Vagina (tissue), 2 donors: Measurements from ENCODE around the gene PITPNM1. TPM values are rescaled to one million over a fixed set of nuclear protein-coding genes. Genes with fewer than 3 reads are reported as not detected.

ENCODE experiments used
- DNase-seq, 2 donors: peaks; one replicate each; pipeline ENCODE4 v3.0.0-alpha.2; 2017; ENCODE audit errors: extremely low spot score in 2 of 2
- H3K27ac ChIP-seq: fragments of 200-600 bp; sonication (generic); one replicate; pipeline ENCODE4 v1.5.1; 2019
- H3K27me3 ChIP-seq: fragments of 200-600 bp; sonication (generic); one replicate; pipeline ENCODE4 v1.5.1; 2019
- H3K36me3 ChIP-seq, 2 donors: fragments of 200-600 bp; sonication (generic); one replicate each; pipeline ENCODE4 v1.5.1; 2017 to 2019
- H3K4me1 ChIP-seq: fragments of 200-600 bp; sonication (generic); one replicate; pipeline ENCODE4 v1.5.1; 2019
- H3K4me3 ChIP-seq, 2 donors: fragments of 200-600 bp; sonication (generic); 1 replicate in 1 of 2; 2 replicates in 1 of 2; pipeline ENCODE4 v1.5.1; 2016 to 2019
- H3K9me3 ChIP-seq: fragments of 200-600 bp; sonication (generic); one replicate; pipeline ENCODE4 v1.5.1; 2019
- POLR2A ChIP-seq, 2 donors: fragments of 450-650 bp; IDR thresholded peaks; one replicate each; pipeline ENCODE4 v1.6.1; 2017; ENCODE audit warnings: antibody characterized with exemption in 2 of 2, mild to moderate bottlenecking in 2 of 2, moderate library complexity in 2 of 2
- POLR2AphosphoS5 ChIP-seq, 2 donors: sonication (generic); formaldehyde crosslinking; IDR thresholded peaks; one replicate each; pipeline ENCODE4 v1.9.0; 2017; ENCODE audit warnings: antibody characterized with exemption in 2 of 2, mild to moderate bottlenecking in 2 of 2, low read depth in 1 of 2; ENCODE audit not compliant: insufficient read depth in 1 of 2
- intact Hi-C: fragments of 100-400 bp; cut with DNase I; formaldehyde crosslinking; loops from one replicate; pipeline ENCODE4 v1.15.1; 2023
- total RNA-seq: library from RNA; depleted of rRNA; stranded (reverse); fragments of >200 nt; gene quantifications from one replicate; pipeline ENCODE4 v1.2.3, GENCODE V29; 2016
- TF ChIP-seq, protein P1 (sequence below), 3 experiments: fragments of 450-650 bp in 2 of 3; fragments of 200-600 bp in 1 of 3; sonication (generic) in 1 of 3; IDR thresholded peaks; one replicate each; pipeline ENCODE4 v1.5.1; 2017 to 2019; ENCODE audit warnings: antibody characterized with exemption in 3 of 3, mild to moderate bottlenecking in 2 of 3, moderate library complexity in 2 of 3

Gene PITPNM1
- total RNA-seq, 1 donor from 2014 or later, result 21.9 TPM

DNA sequence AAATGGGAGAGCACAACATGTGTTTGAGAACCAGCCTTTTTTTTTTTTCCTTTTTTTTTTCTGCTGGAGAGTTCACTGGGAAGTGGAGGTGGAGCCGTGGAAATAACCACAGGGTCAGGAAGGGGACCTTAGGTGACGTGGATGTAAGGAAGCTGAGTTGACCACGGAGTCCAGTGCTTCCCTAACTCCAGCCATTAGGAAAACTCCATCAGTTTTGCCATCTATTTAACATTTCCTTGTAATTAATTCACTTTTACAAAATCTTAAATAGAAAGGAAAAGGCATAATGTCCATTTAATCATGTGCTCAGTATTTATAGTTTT lies 4.8 kb upstream of the PITPNM1 start:
- Histone ChIP-seq H3K9me3 (no peaks in the 10 kb centered on the region), H3K36me3 (no peaks in the 10 kb centered on the region), H3K4me3 (no peak overlapping the region), H3K4me1 (peaks cover 29% of the 10 kb centered on the region), H3K27me3 (no peaks in the 10 kb centered on the region), H3K27ac (no peak overlapping the region)
- TF ChIP-seq POLR2A (IDR thresholded peaks at IDR 0.05) (no peak), POLR2AphosphoS5 (IDR thresholded peaks at IDR 0.05; ENCODE audit: insufficient read depth in 1 of 2, low read depth in 1 of 2) (no peak)
- TF ChIP-seq, protein P1, sequence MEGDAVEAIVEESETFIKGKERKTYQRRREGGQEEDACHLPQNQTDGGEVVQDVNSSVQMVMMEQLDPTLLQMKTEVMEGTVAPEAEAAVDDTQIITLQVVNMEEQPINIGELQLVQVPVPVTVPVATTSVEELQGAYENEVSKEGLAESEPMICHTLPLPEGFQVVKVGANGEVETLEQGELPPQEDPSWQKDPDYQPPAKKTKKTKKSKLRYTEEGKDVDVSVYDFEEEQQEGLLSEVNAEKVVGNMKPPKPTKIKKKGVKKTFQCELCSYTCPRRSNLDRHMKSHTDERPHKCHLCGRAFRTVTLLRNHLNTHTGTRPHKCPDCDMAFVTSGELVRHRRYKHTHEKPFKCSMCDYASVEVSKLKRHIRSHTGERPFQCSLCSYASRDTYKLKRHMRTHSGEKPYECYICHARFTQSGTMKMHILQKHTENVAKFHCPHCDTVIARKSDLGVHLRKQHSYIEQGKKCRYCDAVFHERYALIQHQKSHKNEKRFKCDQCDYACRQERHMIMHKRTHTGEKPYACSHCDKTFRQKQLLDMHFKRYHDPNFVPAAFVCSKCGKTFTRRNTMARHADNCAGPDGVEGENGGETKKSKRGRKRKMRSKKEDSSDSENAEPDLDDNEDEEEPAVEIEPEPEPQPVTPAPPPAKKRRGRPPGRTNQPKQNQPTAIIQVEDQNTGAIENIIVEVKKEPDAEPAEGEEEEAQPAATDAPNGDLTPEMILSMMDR (IDR thresholded peaks at IDR 0.05), result no peak
- intact Hi-C loops, result no loop called here
- DNase-seq, result no peak

DNA sequence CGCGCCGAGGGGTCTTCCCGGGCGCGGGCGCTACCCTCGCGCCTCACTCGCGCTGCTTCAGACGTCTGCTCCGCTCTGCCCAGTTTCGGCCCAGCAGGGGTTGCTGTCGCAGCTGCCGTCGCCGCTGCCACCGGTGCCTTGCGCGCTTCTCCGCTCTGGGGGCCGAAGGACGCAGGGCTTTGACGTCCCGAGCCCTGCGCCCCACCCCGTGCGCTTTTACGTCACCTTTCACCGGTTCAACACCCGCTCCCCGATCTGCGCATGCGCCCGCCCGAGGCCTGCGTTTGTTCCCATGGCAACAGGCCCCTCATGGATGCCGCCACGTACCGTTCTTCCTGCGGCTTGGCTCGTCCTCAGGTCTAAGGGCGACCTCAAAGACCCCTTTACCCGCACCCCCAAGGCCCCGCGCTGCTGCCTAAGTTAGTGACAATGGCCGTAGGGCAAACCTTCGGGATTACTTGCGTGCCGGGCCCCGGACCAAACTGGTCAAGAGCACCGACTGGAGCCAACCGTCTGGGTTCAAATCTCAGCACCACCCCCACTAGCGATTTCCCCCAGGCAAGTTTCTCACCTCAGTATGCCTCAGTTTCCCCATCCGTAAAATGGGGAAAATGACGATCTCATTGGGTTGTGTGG lies 3.4 kb upstream of the PITPNM1 start:
- Histone ChIP-seq H3K4me3 (peak overlapping the region; percentile 65 to 89), H3K4me1 (peaks cover 33% of the 10 kb centered on the region), H3K9me3 (no peaks in the 10 kb centered on the region), H3K36me3 (no peaks in the 10 kb centered on the region), H3K27ac (peak overlapping the region; percentile 94), H3K27me3 (no peaks in the 10 kb centered on the region)
- TF ChIP-seq POLR2A (IDR thresholded peaks at IDR 0.05) (peak in 1 of 2 donors; percentile 39), POLR2AphosphoS5 (IDR thresholded peaks at IDR 0.05; ENCODE audit: insufficient read depth in 1 of 2, low read depth in 1 of 2) (peak in 1 of 2 donors; percentile 33)
- TF ChIP-seq, protein P1 (IDR thresholded peaks at IDR 0.05), result no peak
- intact Hi-C loops, result loop anchor here (1.0 to 10.0 kb wide), 3 partner anchors 79 to 154 kb away; partner anchors contain the start of genes POLD4 and RAD9A
- peak in 1 of 2 donors; percentile 96 for DNase-seq

DNA sequence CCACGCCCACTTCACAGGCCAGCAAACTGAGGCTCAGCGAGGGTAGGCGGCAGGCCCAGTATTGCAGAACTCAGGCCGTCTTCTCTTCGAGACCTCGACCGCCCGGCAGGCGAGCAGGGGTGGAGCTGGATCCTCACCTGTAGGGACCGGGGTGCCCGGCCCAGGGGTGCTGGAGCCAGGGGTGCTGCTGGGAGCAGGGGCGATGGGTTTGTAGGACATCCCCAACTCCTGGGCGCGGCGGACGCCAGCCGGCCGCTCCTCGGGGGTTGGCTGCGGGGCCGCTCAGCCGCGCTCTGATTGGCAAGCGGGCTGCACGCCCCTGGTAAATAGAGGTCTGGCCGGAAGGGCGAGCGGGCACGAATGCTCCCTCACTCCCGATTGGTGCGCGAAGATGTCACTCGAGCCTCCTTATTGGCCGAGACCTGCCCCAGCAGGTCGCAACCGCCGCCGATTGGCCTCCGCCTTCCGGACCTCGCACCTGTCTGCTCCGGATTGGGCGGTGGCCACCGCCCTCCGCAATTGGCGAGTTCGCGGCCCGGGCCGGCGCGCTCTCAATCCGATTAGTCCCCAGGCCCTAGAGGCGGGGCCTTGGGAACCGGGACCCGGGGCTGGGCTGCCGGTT lies 2.8 kb upstream of the PITPNM1 start, which contains the start of gene CDK2AP2:
CDK2AP2 (minus strand) TSS at position 299 of the 622 bp plus-strand sequence; CDS start at position 219, 80 bp downstream.
- TF ChIP-seq POLR2AphosphoS5 (IDR thresholded peaks at IDR 0.05; ENCODE audit: insufficient read depth in 1 of 2, low read depth in 1 of 2), result peak; percentile 55 to 94
- TF ChIP-seq, protein P1 (IDR thresholded peaks at IDR 0.05), result no peak
- TF ChIP-seq POLR2A (IDR thresholded peaks at IDR 0.05), result peak in 1 of 2 donors; percentile 77
- Histone ChIP-seq H3K27ac (peak within 1 kb of the TSS; percentile 94), H3K4me3 (peak within 1 kb of the TSS; percentile 65 to 89), H3K36me3 (no peaks in the 10 kb centered on the region), H3K27me3 (no peaks in the 10 kb centered on the region), H3K4me1 (peaks cover 38% of the 10 kb centered on the region), H3K9me3 (no peaks in the 10 kb centered on the region)
- DNase-seq, result peak in 1 of 2 donors; percentile 99
- intact Hi-C loops, result loop anchor here (1.0 to 10.0 kb wide), 3 partner anchors 79 to 153 kb away; partner anchors contain the start of genes POLD4 and RAD9A

DNA sequence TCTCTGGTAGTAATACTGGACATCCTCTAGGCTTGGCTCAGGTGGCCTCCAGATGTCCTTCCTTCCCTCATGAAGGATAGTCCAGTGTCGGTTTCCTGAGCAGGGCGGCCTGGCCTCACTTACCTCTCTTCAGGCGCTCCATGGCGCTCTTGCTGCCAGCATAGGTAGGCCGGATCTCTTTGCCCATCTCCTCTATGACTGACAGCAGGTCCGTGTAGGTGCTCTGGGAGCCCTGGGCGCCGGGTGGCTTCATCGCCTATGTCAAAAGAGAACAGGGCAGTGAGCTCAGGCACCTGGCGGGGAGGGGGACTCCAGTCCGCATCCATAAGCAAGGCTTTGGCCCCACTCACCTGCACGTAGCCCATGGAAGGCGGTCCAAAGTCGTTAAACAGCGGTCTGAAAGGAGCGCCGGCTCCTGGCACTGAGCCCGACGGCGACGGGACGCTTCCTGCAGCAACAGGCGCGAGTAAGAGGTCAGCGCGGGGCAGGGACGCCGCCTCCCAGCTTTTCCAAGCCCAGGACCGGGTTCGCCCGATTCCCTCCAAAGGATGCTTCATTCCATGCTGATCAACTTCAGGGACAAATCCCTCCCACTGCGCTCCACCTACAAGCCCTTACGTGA lies 2.2 kb upstream of the PITPNM1 start:
- no peak for DNase-seq
- no peaks in the 10 kb centered on the region for H3K36me3 ChIP-seq
- TF ChIP-seq POLR2AphosphoS5 (IDR thresholded peaks at IDR 0.05; ENCODE audit: insufficient read depth in 1 of 2, low read depth in 1 of 2), result no peak
- no peak for TF ChIP-seq POLR2A (IDR thresholded peaks at IDR 0.05)
- TF ChIP-seq, protein P1 (IDR thresholded peaks at IDR 0.05), result no peak
- H3K4me1 ChIP-seq, result peaks cover 38% of the 10 kb centered on the region
- intact Hi-C loops, result loop anchor here (5.0 to 10.0 kb wide), 2 partner anchors 80 to 153 kb away; partner anchors contain the start of gene POLD4
- H3K9me3 ChIP-seq, result no peaks in the 10 kb centered on the region
- H3K4me3 ChIP-seq, result peak overlapping the region; percentile 65 to 89
- peak overlapping the region; percentile 94 for H3K27ac ChIP-seq
- H3K27me3 ChIP-seq, result no peaks in the 10 kb centered on the region
